ENCODE data around the gene RPL11.

- TF ChIP-seq CTCF (IDR thresholded peaks at IDR 0.05) (peak in 1 of 3 experiments; percentile 43), POLR2A (IDR thresholded peaks at IDR 0.05) (no peak), POLR2AphosphoS5 (IDR thresholded peaks at IDR 0.05; ENCODE audit: insufficient read depth in 1 of 2, low read depth in 1 of 2) (no peak)
Observed at GRCh38 chr1:23657659-23658275, 33.8 kb upstream of the RPL11 start.
